H9 (cell line): ENCODE measurements around the gene MICAL3. TPM values are rescaled to one million over a fixed set of nuclear protein-coding genes. Genes with fewer than 3 reads are reported as not detected.

ENCODE experiments used
- DNase-seq: peaks from one replicate; pipeline ENCODE4 v3.0.0-alpha.2; 2017
- H2AFZ ChIP-seq: one replicate; pipeline ENCODE4 v1.6.1; 2013; ENCODE audit warnings: mild to moderate bottlenecking, low read length, control low read depth, moderate library complexity
- H2AK5ac ChIP-seq: 2 replicates; pipeline ENCODE4 v1.6.1; 2013; ENCODE audit warnings: low read length, control low read depth, mixed read lengths; ENCODE audit not compliant: insufficient read length
- H2BK120ac ChIP-seq: one replicate; pipeline ENCODE4 v1.6.1; 2013; ENCODE audit warnings: low read depth, mild to moderate bottlenecking, low read length, control low read depth, inconsistent platforms; ENCODE audit not compliant: poor library complexity, severe bottlenecking
- H2BK12ac ChIP-seq: 2 replicates; pipeline ENCODE4 v1.6.1; 2013; ENCODE audit warnings: low read length, control low read depth, mixed read lengths, low read depth; ENCODE audit not compliant: insufficient read length
- H2BK15ac ChIP-seq: 2 replicates; pipeline ENCODE4 v1.6.1; 2013; ENCODE audit warnings: low read depth, low read length, control low read depth
- H2BK20ac ChIP-seq: one replicate; pipeline ENCODE4 v1.6.1; 2013; ENCODE audit warnings: low read depth, mild to moderate bottlenecking, low read length, control low read depth, inconsistent platforms; ENCODE audit not compliant: poor library complexity, severe bottlenecking
- H2BK5ac ChIP-seq: 2 replicates; pipeline ENCODE4 v1.6.1; 2013; ENCODE audit warnings: low read length, control low read depth, mixed read lengths; ENCODE audit not compliant: insufficient read length
- H3K14ac ChIP-seq: 2 replicates; pipeline ENCODE4 v1.6.1; 2013; ENCODE audit warnings: low read length, control low read depth; ENCODE audit not compliant: insufficient read depth
- H3K18ac ChIP-seq: 2 replicates; pipeline ENCODE4 v1.6.1; 2013; ENCODE audit warnings: low read depth, mild to moderate bottlenecking, mixed read lengths, low read length, control low read depth; ENCODE audit not compliant: insufficient read length
- H3K23ac ChIP-seq: 2 replicates; pipeline ENCODE4 v1.6.1; 2013; ENCODE audit warnings: low read length, control low read depth, mixed read lengths, low read depth; ENCODE audit not compliant: insufficient read length
- H3K23me2 ChIP-seq: 2 replicates; pipeline ENCODE4 v1.6.1; 2013; ENCODE audit warnings: low read depth, mild to moderate bottlenecking, mixed read lengths, low read length, control low read depth; ENCODE audit not compliant: insufficient read length, poor library complexity, severe bottlenecking
- H3K27ac ChIP-seq: 2 replicates; pipeline ENCODE4 v1.5.1; 2013; ENCODE audit warnings: low read length, control low read depth, mixed read lengths, low read depth; ENCODE audit not compliant: insufficient read length
- H3K27me3 ChIP-seq: 2 replicates; pipeline ENCODE4 v1.6.1; 2013; ENCODE audit warnings: low read length, control low read depth, inconsistent platforms; ENCODE audit not compliant: insufficient read depth
- H3K4ac ChIP-seq: 2 replicates; pipeline ENCODE4 v1.6.1; 2013; ENCODE audit warnings: low read depth, mild to moderate bottlenecking, control low read depth, inconsistent platforms, low read length, moderate library complexity
- H3K4me1 ChIP-seq: 2 replicates; pipeline ENCODE4 v1.6.1; 2013; ENCODE audit warnings: low read length, control low read depth, inconsistent platforms; ENCODE audit not compliant: insufficient read depth
- H3K4me2 ChIP-seq: 2 replicates; pipeline ENCODE4 v1.6.1; 2013; ENCODE audit warnings: low read length, control low read depth, mixed read lengths; ENCODE audit not compliant: insufficient read length, insufficient read depth
- H3K56ac ChIP-seq: 2 replicates; pipeline ENCODE4 v1.6.1; 2013; ENCODE audit warnings: low read depth, mild to moderate bottlenecking, mixed read lengths, low read length, control low read depth; ENCODE audit not compliant: insufficient read length
- H3K79me1 ChIP-seq: 2 replicates; pipeline ENCODE4 v1.6.1; 2013; ENCODE audit warnings: low read depth, mild to moderate bottlenecking, moderate library complexity, low read length, control low read depth, inconsistent platforms; ENCODE audit not compliant: insufficient read depth, poor library complexity, severe bottlenecking
- H3K79me2 ChIP-seq: 2 replicates; pipeline ENCODE4 v1.6.1; 2013; ENCODE audit warnings: low read length, control low read depth, inconsistent platforms; ENCODE audit not compliant: insufficient read depth
- H3K9ac ChIP-seq: 2 replicates; pipeline ENCODE4 v1.6.1; 2013; ENCODE audit warnings: low read length, control low read depth, mixed read lengths; ENCODE audit not compliant: insufficient read length; ENCODE audit errors: extremely low read depth
- H3K9me3 ChIP-seq: one replicate; pipeline ENCODE4 v1.6.1; 2013; ENCODE audit warnings: low read depth, low read length, inconsistent platforms; ENCODE audit not compliant: control insufficient read depth
- H3T11ph ChIP-seq: one replicate; pipeline ENCODE4 v1.6.1; 2013; ENCODE audit warnings: mild to moderate bottlenecking, low read length, control low read depth, inconsistent platforms
- H4K20me1 ChIP-seq: one replicate; pipeline ENCODE4 v1.6.1; 2013; ENCODE audit not compliant: control insufficient read depth, insufficient read length, insufficient read depth
- H4K5ac ChIP-seq: 2 replicates; pipeline ENCODE4 v1.6.1; 2013; ENCODE audit warnings: low read depth, mild to moderate bottlenecking, mixed read lengths, low read length, control low read depth; ENCODE audit not compliant: insufficient read length
- H4K8ac ChIP-seq: replicated peaks from 2 replicates; pipeline ENCODE4 v1.6.1; 2013; ENCODE audit warnings: low read length, control low read depth, mixed read lengths, low read depth; ENCODE audit not compliant: insufficient read length
- H4K91ac ChIP-seq: 2 replicates; pipeline ENCODE4 v1.6.1; 2013; ENCODE audit warnings: low read depth, mild to moderate bottlenecking, moderate library complexity, mixed read lengths, low read length, control low read depth; ENCODE audit not compliant: insufficient read length
- H3K27ac Mint-ChIP-seq, 3 experiments: 2 replicates in 2 of 3; 3 replicates in 1 of 3; pipeline ENCODE4 v1.8.0; 2020 to 2021; ENCODE audit warnings: mixed read lengths in 3 of 3, mild to moderate bottlenecking in 1 of 3, moderate library complexity in 1 of 3
- H3K27me3 Mint-ChIP-seq: 2 replicates; pipeline ENCODE4 v1.8.0; 2021; ENCODE audit warnings: low read depth, mild to moderate bottlenecking, moderate library complexity, mixed read lengths
- H3K36me3 Mint-ChIP-seq, 3 experiments: 2 replicates in 2 of 3; 3 replicates in 1 of 3; pipeline ENCODE4 v1.8.0; 2020 to 2021; ENCODE audit warnings: low read depth in 3 of 3, mixed read lengths in 3 of 3; ENCODE audit not compliant: insufficient read depth in 1 of 3
- H3K4me1 Mint-ChIP-seq, 2 experiments: 2 replicates each; pipeline ENCODE4 v1.8.0; 2020; ENCODE audit warnings: mixed read lengths in 2 of 2
- H3K4me3 Mint-ChIP-seq, 2 experiments: 2 replicates in 1 of 2; 3 replicates in 1 of 2; pipeline ENCODE4 v1.8.0; 2020 to 2021; ENCODE audit warnings: mild to moderate bottlenecking in 2 of 2, mixed read lengths in 2 of 2, moderate library complexity in 1 of 2
- H3K9me3 Mint-ChIP-seq, 2 experiments: 2 replicates in 1 of 2; 3 replicates in 1 of 2; pipeline ENCODE4 v1.8.0; 2020; ENCODE audit warnings: mild to moderate bottlenecking in 2 of 2, mixed read lengths in 2 of 2, moderate library complexity in 1 of 2
- CTCF ChIP-seq: fragments of 200-600 bp; sonication (generic); conservative IDR thresholded peaks from 3 replicates; pipeline ENCODE4 v1.8.0; 2021; ENCODE audit warnings: antibody characterized with exemption, mild to moderate bottlenecking
- WGBS: extraction: QIAGEN DNeasy Blood & Tissue Kit; methylation state at CpG from one replicate; pipeline ENCODE4 v1.1.7; 2013; ENCODE audit warnings: missing lambda C conversion rate, low lambda C conversion rate, mixed read lengths; ENCODE audit not compliant: insufficient read length; ENCODE audit errors: extremely low coverage; 5-methylcytosine and 5-hydroxymethylcytosine counted together
- total RNA-seq: library from RNA; stranded (reverse); gene quantifications from 2 replicates; pipeline ENCODE4 v1.2.1, GENCODE V29; 2021

Gene MICAL3
- total RNA-seq, 1 experiment from 2014 or later = 50.2 TPM

GRCh38 chr22:17865183-17866055 is 158.9 kb downstream of the MICAL3 start:
- Histone ChIP-seq H3K4me1 (no peaks in the 10 kb centered on the region), H3K9me3 (no peaks in the 10 kb centered on the region), H2AFZ (no peak overlapping the region), H3K4ac (no peak overlapping the region), H2BK20ac (no peak overlapping the region), H4K20me1 (no peaks in the 10 kb centered on the region), H3K27ac (no peak overlapping the region), H2BK120ac (no peak overlapping the region), H2BK15ac (no peak overlapping the region), H3K27me3 (no peaks in the 10 kb centered on the region), H3K56ac (no peak overlapping the region), H3K18ac (no peak overlapping the region), H4K5ac (no peak overlapping the region), H4K8ac (no peak overlapping the region), H2BK5ac (no peak overlapping the region), H2AK5ac (no peak overlapping the region), H3K23me2 (no peaks in the 10 kb centered on the region), H3K23ac (no peak overlapping the region), H3K79me2 (no peaks in the 10 kb centered on the region), H3K79me1 (no peaks in the 10 kb centered on the region), H3K4me2 (no peak overlapping the region), H2BK12ac (no peak overlapping the region), H3T11ph (no peak overlapping the region), H4K91ac (no peak overlapping the region), H3K9ac (no peak overlapping the region), H3K14ac (no peak overlapping the region)
- H3K4me3 Mint-ChIP-seq = no peak overlapping the region
- no peaks in the 10 kb centered on the region for H3K4me1 Mint-ChIP-seq
- no peaks in the 10 kb centered on the region for H3K9me3 Mint-ChIP-seq
- peak overlapping the region in 1 of 3 experiments; percentile 15; a peak in 1 of 7 replicates for H3K27ac Mint-ChIP-seq
- peaks cover 2 to 50% (median 27%) of the 10 kb centered on the region in 3 experiments; a peak in 5 of 7 replicates for H3K36me3 Mint-ChIP-seq
- no CpG with 5 or more reads among the region's 23 CpGs for WGBS
- no peak for DNase-seq
- no peak for TF ChIP-seq CTCF
- H3K27me3 Mint-ChIP-seq = peaks cover 2% of the 10 kb centered on the region; the same call in 1 of the 2 replicates
